HAP-1 (cell line): Measurements from ENCODE around the gene R3HDM1.
"Not testable (repeated sequence)": the region's sequence is repeated elsewhere in the genome, so short reads cannot be mapped to it uniquely, and the experiment has no call there.

Experiments
- DNase-seq, 2 experiments: peaks; one replicate each; pipeline ENCODE4 v3.0.0-alpha.2; 2016 to 2020; ENCODE audit warnings: low spot score in 2 of 2
- H3K27me3 ChIP-seq: fragments of 250-450 bp; sonication (Bioruptor Pico); 2 replicates; pipeline ENCODE4 v1.5.1; 2020; ENCODE audit warnings: low read depth, mild to moderate bottlenecking, moderate library complexity
- H3K36me3 ChIP-seq: fragments of 250-450 bp; sonication (Bioruptor Pico); replicated peaks from 2 replicates; pipeline ENCODE4 v1.5.1; 2020; ENCODE audit warnings: mild to moderate bottlenecking
- H3K4me1 ChIP-seq: fragments of 250-450 bp; sonication (Bioruptor Pico); 2 replicates; pipeline ENCODE4 v1.5.1; 2020; ENCODE audit warnings: mild to moderate bottlenecking
- H3K4me3 ChIP-seq: fragments of 250-450 bp; sonication (Bioruptor Pico); 2 replicates; pipeline ENCODE4 v1.5.1; 2020; ENCODE audit warnings: mild to moderate bottlenecking, moderate library complexity
- H3K9me3 ChIP-seq: fragments of 250-450 bp; sonication (Bioruptor Pico); 2 replicates; pipeline ENCODE4 v1.5.1; 2020; ENCODE audit warnings: mild to moderate bottlenecking, moderate library complexity
- in situ Hi-C: fragments of 300-500 bp; cut with MboI; formaldehyde crosslinking; loops from 3 replicates; pipeline ENCODE4 v1.14.3; 2020; ENCODE audit warnings: low sequenced_read_pairs, inconsistent platforms, mixed read lengths

Gene R3HDM1

DNA sequence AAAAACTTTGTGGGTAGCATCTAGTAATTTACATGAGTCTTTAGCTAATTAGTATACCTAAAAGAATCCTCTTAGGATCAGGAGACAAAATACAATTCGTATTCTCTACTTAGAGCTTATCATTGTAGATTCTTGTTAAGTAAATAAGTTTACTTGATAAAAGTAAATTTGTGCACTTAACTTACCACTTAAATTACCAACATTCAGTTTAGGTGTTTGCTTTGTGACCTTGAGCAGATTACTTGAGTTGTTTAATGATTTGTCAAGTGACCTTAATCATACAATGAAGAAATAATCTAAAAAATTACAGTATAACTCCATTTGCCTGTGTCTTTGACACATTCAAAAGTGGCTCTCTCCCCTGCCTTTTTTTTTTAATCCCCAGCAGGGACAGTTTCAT is 143.2 kb downstream of the R3HDM1 start:
- in situ Hi-C loops = no loop called here
- H3K4me3 ChIP-seq = no peak overlapping the region
- no peaks in the 10 kb centered on the region for H3K9me3 ChIP-seq
- H3K4me1 ChIP-seq = no peaks in the 10 kb centered on the region
- peaks cover 25% of the 10 kb centered on the region for H3K36me3 ChIP-seq
- no peak for DNase-seq
- H3K27me3 ChIP-seq = no peaks in the 10 kb centered on the region

DNA sequence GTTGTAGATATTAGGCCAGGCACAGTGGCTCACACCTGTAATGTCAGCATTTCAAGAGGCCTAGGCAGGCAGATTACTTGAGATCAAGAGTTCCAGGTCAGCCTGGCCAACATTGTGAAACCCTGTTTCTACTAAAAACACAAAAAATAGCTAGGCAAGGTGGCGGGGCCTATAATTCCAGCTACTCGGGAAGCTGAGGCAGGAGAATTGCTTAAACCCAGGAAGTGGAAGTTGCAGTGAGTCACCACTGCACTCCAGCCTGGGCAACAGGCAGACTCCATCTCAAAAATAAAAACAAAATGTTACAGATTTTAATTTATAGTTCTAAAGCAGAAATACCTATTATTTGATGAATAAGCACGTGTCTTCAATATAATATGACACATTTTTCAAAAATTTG is 144.7 kb downstream of the R3HDM1 start:
- peaks cover 40% of the 10 kb centered on the region for H3K36me3 ChIP-seq

DNA sequence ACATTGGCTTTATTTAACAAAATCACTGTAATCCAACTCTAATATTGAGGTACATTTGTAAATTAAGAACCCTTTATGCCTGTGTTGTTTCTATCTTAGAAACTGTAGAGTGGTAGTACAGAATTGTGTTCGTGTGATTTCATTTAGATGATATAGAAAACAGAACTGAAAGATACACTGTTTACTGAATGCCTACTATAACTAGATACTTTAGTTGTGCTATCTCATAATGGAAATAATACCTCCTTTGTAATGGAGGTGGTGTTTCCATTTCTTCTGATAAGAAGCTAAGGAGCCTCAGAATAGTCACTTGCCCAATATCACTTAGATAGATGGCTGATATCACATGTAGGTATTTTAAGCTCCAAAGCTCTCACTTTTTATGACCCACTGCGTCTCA is 147.8 kb downstream of the R3HDM1 start:
- Histone ChIP-seq H3K9me3 (no peaks in the 10 kb centered on the region), H3K4me3 (no peak overlapping the region), H3K27me3 (no peaks in the 10 kb centered on the region), H3K36me3 (peaks cover 43% of the 10 kb centered on the region), H3K4me1 (no peaks in the 10 kb centered on the region)
- no peak for DNase-seq
- in situ Hi-C loops = no loop called here

More for the DNA sequence above, 144.7 kb downstream of the R3HDM1 start:
- Histone ChIP-seq H3K9me3 (no peaks in the 10 kb centered on the region), H3K27me3 (no peaks in the 10 kb centered on the region), H3K4me3 (no peak overlapping the region), H3K4me1 (no peaks in the 10 kb centered on the region)
- no peak for DNase-seq
- in situ Hi-C loops = no loop called here

DNA sequence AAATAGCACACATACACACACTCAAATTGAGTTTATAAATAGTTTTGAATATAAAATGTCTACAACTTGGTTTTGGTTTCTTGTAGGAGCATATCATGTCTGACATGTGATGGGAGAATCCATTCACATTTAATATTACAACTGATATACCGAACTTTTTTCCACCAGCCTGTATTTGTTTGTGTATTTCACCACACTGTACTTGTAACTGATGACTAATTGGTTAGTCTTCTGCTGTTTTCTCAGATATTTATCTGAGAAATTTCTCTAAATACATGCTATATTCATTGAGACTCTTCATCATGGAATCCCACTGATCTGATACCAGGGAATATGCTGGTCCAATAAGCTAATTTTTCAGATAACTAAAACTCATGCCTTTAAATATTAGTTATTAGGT is 154.1 kb downstream of the R3HDM1 start:
- Histone ChIP-seq H3K4me1 (no peaks in the 10 kb centered on the region), H3K4me3 (no peak overlapping the region), H3K9me3 (no peaks in the 10 kb centered on the region), H3K27me3 (no peaks in the 10 kb centered on the region), H3K36me3 (peaks cover 15% of the 10 kb centered on the region)
- DNase-seq = no peak
- in situ Hi-C loops = no loop called here

DNA sequence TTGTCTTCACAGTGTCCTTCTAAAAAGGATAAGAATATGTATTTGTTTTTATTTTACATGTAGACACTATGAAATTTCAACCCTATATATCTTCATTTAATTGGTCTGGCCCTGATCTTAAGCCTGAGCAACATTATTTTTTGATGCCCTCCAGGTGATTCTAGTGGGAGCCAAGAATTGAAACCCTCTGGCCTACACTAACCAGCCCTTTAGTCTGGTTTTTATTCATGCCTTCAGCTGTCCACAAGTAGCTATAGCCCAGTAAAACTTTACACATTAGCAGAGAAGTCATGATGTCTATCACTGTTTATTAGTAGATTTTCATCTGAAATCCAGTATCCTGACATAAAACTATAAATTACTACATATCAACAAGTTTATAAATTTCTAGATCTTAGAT is 157.7 kb downstream of the R3HDM1 start:
- H3K4me3 ChIP-seq = no peak overlapping the region
- no peaks in the 10 kb centered on the region for H3K4me1 ChIP-seq
- peaks cover 6% of the 10 kb centered on the region for H3K36me3 ChIP-seq
- no peak for DNase-seq
- H3K27me3 ChIP-seq = no peaks in the 10 kb centered on the region
- in situ Hi-C loops = no loop called here
- H3K9me3 ChIP-seq = no peaks in the 10 kb centered on the region

DNA sequence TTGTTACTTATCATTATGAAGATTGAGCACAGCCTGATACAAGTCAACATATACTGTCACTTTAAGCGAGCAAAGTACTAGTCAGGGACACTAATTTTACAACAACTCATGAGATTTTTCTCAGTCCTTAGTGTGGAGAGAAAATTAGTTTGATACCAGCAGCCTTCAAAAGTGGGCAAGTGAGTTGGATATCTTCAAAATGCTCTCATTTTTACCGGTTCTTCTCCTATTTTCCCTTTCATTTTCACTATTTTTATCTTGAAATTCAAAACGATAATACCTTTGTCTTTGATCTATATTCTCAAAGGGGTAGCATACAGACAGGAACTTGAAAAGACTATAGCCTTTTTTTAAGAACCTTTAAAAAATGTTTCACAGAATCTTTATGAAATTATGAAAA is 158.4 kb downstream of the R3HDM1 start:
- DNase-seq = no peak
- no peaks in the 10 kb centered on the region for H3K27me3 ChIP-seq
- in situ Hi-C loops = no loop called here
- H3K4me3 ChIP-seq = no peak overlapping the region
- peaks cover 6% of the 10 kb centered on the region for H3K36me3 ChIP-seq
- no peaks in the 10 kb centered on the region for H3K9me3 ChIP-seq
- no peaks in the 10 kb centered on the region for H3K4me1 ChIP-seq

DNA sequence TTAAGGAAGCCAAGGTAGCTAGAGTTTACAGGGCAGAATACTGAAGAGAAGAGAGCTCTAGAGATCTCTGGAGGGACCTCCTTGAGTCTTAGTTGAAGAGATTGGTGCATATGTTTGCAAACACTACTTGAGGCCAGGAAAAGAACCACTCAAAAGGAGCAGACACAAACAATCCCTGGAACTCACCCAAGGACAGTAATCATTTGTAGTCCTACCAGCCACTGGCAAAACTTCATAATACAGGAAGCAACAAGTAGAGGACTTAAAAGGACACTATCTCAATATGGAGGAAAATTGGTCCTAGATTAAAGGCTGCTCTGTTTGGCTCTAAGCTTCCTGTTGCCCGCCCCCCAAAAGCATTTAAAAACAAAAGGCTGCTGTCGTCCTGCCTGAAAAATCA is 163.4 kb downstream of the R3HDM1 start:
- in situ Hi-C loops = no loop called here
- Histone ChIP-seq H3K4me1 (no peaks in the 10 kb centered on the region), H3K36me3 (no peaks in the 10 kb centered on the region; the same call in 1 of the 2 replicates), H3K4me3 (no peak overlapping the region), H3K27me3 (no peaks in the 10 kb centered on the region), H3K9me3 (no peaks in the 10 kb centered on the region)
- DNase-seq = no peak

DNA sequence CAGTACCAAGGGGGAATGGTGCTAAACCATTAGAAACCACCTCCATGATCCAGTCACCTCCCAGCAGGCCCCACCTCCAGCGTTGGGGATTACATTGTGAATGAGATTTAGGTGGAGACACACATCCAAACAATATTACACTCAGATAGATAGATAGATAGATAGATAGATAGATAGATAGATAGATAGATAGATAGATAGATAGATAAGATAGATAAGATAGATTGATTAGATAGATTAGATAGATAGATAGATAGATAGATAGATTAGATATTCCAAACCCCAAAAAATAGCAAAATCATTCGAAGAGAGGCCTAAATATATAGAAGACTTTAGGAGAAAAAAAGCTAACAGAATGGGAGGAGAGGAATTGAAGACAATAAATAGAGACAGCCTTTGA is 167.6 kb downstream of the R3HDM1 start:
- no peak for DNase-seq
- H3K9me3 ChIP-seq = no peaks in the 10 kb centered on the region
- in situ Hi-C loops = no loop called here
- H3K27me3 ChIP-seq = no peaks in the 10 kb centered on the region
- no peaks in the 10 kb centered on the region; the same call in 1 of the 2 replicates for H3K36me3 ChIP-seq
- no peaks in the 10 kb centered on the region for H3K4me1 ChIP-seq
- H3K4me3 ChIP-seq = no peak overlapping the region

DNA sequence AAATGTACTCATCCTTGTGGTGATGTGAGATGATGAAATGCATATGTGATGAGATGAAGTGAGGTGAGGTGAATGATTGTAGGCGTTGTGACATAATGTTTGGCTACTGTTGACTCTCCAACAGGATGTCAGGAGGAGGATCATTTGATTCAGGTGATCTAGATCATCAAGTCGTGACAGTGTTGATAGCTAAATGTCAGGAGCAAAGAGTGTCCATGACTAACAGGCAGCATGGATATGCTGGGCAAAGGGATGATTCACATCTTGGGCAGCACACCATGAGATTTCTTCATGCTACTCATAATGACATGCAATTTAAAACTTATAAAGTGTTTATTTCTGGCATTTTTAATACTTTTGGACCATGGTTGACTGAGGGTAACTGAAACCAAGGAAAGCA is 170.2 kb downstream of the R3HDM1 start:
- DNase-seq = no peak
- no peaks in the 10 kb centered on the region for H3K27me3 ChIP-seq
- in situ Hi-C loops = no loop called here

DNA sequence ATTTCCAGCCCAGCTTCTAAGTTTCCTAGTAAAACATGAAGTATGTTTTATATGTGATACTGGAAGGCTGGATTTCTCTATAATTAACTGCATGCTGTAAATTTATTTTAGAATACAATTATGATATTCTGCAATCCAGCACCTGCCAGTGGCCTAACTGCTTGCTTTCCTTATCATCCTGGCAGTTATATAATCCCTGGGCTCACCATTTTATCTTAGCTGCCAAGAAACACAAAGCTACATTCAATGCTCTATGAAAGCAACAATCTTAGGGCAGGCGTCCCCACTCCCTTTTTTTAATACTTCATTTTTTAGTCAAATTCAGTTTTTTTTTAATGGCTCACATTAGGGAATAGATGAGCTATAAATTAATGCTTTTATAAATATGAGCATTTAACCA is 172.0 kb downstream of the R3HDM1 start:
- Histone ChIP-seq H3K4me1 (no peaks in the 10 kb centered on the region), H3K27me3 (no peaks in the 10 kb centered on the region), H3K9me3 (no peaks in the 10 kb centered on the region), H3K36me3 (no peaks in the 10 kb centered on the region), H3K4me3 (no peak overlapping the region)
- in situ Hi-C loops = no loop called here
- DNase-seq = no peak

More for the DNA sequence above, 170.2 kb downstream of the R3HDM1 start:
- Histone ChIP-seq H3K4me1 (no peaks in the 10 kb centered on the region), H3K9me3 (no peaks in the 10 kb centered on the region), H3K36me3 (no peaks in the 10 kb centered on the region; the same call in 1 of the 2 replicates), H3K4me3 (no peak overlapping the region)

DNA sequence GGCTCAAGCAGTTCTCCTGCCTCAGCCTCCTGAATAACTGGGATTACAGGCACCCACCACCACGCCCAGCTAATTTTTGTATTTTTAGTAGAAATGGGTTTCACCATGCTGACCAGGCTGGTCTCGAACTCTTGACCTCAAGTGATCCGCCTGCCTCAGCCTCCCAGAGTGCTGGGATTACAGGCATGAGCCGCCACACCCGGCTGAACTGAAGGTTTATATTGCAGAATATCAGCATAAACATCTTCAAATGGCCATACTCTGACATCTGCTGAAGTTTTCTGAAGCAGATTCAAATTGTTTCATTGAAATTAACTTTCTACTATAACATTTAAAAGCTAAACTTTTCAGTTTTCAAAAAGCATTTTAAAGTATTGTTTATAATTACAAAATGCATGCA is 172.8 kb downstream of the R3HDM1 start:
- H3K4me3 ChIP-seq, H3K9me3 ChIP-seq, DNase-seq, H3K27me3 ChIP-seq, H3K4me1 ChIP-seq, H3K36me3 ChIP-seq, in situ Hi-C loops: not testable (repeated sequence)

DNA sequence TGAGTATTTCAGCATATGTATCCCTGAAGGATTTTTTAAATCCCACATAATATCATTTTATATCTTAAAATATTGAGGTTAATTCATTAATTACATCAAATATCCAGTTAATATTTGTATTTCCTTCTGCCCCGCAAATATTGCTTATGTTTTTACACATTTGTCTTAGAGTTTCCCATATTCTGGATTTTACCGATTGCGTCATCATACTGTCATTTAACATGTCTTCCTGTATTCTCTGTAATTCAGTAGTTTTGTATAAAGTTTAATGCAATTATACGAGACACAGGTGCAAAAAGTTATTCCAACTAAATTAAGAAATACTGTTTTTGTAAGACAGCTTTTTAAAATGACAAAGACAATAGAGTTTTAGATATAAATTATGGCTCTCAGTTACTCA is 176.9 kb downstream of the R3HDM1 start:
- Histone ChIP-seq H3K4me1 (no peaks in the 10 kb centered on the region), H3K4me3 (no peak overlapping the region), H3K36me3 (no peaks in the 10 kb centered on the region), H3K27me3 (no peaks in the 10 kb centered on the region), H3K9me3 (no peaks in the 10 kb centered on the region)
- in situ Hi-C loops = no loop called here
- no peak for DNase-seq

DNA sequence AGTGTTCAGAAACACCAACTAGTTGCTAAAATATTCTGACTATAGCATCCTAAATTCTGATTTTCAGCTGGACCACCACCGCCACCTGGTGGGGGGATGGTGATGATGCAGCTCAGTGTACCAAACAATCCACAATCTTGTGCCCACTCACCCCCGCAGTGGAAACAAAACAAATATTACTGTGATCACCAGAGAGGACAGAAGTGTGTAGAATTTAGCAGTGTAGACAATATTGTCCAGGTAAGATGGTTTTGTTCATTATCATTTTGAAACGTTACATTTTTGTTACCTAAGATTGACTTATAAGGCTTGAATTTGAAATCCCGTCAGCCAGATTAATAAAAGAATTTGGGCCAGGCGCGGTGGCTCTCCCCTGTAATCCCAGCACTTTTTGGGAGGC is 178.7 kb downstream of the R3HDM1 start:
- H3K4me3 ChIP-seq = no peak overlapping the region
- peak; percentile 24 to 79 for DNase-seq
- no peaks in the 10 kb centered on the region for H3K4me1 ChIP-seq
- no peaks in the 10 kb centered on the region for H3K36me3 ChIP-seq
- no peaks in the 10 kb centered on the region for H3K9me3 ChIP-seq
- in situ Hi-C loops = loop anchor here (10.0 kb wide), 2 partner anchors 235 to 715 kb away; no protein-coding TSS in a partner anchor
- H3K27me3 ChIP-seq = no peaks in the 10 kb centered on the region

DNA sequence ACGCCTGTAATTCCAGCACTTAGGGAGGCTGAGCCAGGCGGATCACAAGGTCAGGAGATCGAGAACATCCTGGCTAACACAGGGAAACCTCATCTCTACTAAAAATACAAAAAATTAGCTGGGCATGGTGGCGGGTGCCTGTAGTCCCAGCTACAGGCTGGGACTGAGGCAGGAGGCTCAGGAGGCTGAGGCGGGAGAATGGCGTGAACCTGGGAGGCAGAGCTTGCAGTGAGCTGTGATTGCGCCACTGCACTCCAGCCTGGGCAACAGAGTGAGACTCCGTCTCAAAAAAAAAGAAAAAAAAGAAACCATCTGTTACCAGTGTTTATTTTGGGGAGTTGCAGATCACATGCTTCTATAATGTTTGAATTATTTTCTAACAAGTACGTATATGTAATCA is 183.8 kb downstream of the R3HDM1 start:
- not testable (repeated sequence) for H3K4me3 ChIP-seq, H3K9me3 ChIP-seq, DNase-seq, H3K27me3 ChIP-seq, H3K4me1 ChIP-seq, H3K36me3 ChIP-seq
- in situ Hi-C loops = loop anchor here (10.0 kb wide), 2 partner anchors 240 to 720 kb away; no protein-coding TSS in a partner anchor

DNA sequence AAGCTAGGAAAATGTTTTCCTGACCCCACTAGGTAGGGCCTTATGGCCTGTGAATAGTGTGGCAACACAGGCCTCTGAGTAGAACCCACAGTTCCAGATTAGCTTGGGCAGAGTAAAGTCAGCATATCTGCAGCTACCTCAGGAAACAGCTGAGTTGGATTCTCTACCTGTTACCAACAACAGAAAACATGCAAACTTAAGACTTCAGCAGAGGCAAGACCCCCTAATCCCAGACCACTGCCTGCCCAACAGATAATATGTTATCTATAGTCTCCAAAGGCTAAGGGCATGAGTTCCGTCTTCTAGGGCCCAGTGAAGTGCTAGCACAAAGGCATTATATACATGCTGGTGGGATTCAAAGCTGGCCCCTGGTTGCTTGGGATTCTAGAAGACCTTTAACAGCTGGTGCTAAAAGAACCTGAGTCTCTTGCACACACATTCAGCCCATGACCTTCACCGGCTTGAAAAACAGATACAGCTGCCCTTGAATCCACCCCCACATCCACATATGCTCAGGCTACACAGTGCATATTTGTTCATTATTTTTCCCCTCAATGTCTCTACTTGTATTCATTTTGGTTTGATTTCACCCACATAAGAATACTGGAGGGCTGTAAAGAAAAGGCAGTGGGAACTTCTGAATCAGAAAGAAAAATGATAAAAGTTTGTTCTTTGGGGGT is 196.9 kb downstream of the R3HDM1 start:
- no peaks in the 10 kb centered on the region for H3K9me3 ChIP-seq
- in situ Hi-C loops = no loop called here
- no peak overlapping the region for H3K4me3 ChIP-seq
- H3K36me3 ChIP-seq = peaks cover 8% of the 10 kb centered on the region; the same call in 1 of the 2 replicates
- no peak for DNase-seq
- H3K27me3 ChIP-seq = no peaks in the 10 kb centered on the region
- no peaks in the 10 kb centered on the region for H3K4me1 ChIP-seq
